ENCODE data around the gene PDXK. TPM values are rescaled to one million over a fixed set of nuclear protein-coding genes. Genes with fewer than 3 reads are reported as not detected.

The PDXK gene
- total RNA-seq, 4 donors from 2014 or later: 42.9 to 114 (median 82.0) TPM

DNA sequence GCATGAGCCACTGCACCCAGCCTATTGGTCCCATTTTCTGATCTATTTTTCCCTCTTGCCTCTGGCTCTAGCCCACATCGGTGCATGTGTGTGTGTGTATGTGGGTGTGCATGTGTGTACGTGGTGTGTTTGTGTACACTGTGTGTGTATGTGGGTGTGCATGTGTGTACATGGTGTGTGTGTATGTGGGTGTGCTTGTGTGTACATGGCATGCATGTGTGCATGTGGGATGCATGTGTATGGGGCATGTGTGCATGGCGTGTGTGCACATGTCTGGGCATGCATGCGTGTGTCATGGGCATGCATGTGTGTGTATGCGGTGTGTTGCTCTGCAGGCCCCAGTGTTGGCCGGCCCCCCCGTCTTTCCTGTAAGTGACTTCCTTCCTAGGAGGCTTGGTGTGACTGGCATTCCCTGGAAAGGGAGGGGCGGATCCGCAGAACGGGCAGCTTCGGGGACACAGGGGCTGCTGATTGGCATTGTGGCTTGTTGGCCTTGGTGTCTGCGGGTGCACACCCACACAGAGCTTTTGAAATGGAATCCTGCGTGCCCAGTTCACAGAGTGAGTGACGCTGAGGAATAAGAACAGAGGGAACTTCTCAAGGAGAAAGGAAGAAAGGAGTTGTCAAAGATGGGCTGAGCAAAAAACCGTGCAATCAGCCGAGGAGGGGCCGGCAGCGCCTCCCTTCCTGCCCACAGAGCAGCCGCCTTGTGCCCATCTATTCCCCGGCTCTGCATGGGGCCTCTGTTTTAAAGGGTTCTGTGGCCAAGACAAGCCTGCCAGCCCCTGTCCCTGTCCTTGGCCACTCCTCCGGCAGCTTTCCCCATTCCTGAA is 8.0 kb downstream of the PDXK start:
- H3K4me1 ChIP-seq: peaks cover 60 to 87% (median 64%) of the 10 kb centered on the region in 3 donors
- peaks cover 9 to 16% (median 10%) of the 10 kb centered on the region in 3 donors for H3K36me3 ChIP-seq
- H3K4me3 ChIP-seq: peak overlapping the region in 1 of 4 donors; percentile 22
- WGBS, 2 donors: 41 to 85% methylated on average over 4 to 18 of the region's 21 CpGs
- H3K9me3 ChIP-seq: no peaks in the 10 kb centered on the region
- DNase-seq: no peak
- H3K27me3 ChIP-seq: no peaks in the 10 kb centered on the region
- TF ChIP-seq, protein P1, sequence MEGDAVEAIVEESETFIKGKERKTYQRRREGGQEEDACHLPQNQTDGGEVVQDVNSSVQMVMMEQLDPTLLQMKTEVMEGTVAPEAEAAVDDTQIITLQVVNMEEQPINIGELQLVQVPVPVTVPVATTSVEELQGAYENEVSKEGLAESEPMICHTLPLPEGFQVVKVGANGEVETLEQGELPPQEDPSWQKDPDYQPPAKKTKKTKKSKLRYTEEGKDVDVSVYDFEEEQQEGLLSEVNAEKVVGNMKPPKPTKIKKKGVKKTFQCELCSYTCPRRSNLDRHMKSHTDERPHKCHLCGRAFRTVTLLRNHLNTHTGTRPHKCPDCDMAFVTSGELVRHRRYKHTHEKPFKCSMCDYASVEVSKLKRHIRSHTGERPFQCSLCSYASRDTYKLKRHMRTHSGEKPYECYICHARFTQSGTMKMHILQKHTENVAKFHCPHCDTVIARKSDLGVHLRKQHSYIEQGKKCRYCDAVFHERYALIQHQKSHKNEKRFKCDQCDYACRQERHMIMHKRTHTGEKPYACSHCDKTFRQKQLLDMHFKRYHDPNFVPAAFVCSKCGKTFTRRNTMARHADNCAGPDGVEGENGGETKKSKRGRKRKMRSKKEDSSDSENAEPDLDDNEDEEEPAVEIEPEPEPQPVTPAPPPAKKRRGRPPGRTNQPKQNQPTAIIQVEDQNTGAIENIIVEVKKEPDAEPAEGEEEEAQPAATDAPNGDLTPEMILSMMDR (IDR thresholded peaks at IDR 0.05): no peak
- TF ChIP-seq POLR2A (IDR thresholded peaks at IDR 0.05): no peak
- H3K27ac ChIP-seq: peak overlapping the region; percentile 65 to 90 (median 82)
- intact Hi-C loops (cut with DNase I): no loop called here

DNA sequence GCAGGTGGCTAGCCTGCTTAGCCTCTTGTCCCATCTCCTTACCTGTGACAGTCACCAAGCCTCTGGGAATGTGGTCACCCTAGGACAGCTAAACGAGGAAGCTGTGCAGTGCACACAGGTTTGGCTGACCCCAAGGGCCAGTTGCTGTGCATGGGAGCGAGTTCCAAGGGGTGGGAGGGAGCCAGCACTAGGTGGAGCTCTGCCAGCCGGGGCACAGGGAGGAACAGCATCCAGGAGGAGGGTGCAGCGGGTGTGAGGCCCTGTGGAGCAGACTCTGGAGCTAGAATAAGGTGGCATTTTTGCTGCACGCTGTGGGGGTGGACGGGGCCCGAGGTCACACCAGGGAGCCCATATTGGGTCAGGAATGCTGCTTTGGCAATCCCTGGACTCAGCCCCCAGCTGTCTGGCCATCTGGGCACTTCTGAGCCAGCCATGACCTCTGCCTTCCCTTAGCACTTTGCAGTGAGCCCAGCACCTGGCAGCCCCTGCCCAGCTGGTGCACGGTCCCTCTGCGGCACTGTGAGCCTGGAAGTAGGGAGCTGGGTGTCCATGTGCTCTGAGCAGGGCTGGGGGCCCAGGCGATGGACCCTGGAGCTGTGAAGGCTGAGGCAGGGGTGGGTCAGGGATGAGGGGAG is 8.7 kb downstream of the PDXK start:
- Histone ChIP-seq H3K36me3 (peaks cover 9 to 16% (median 10%) of the 10 kb centered on the region in 3 donors), H3K4me3 (peak overlapping the region in 2 of 4 donors; percentile 53 to 68), H3K4me1 (peaks cover 62 to 87% (median 62%) of the 10 kb centered on the region in 3 donors), H3K27ac (peak overlapping the region; percentile 63 to 90 (median 82)), H3K27me3 (no peaks in the 10 kb centered on the region), H3K9me3 (no peaks in the 10 kb centered on the region)
- intact Hi-C loops (cut with DNase I): no loop called here
- 72 to 73% methylated on average over 2 to 3 of the region's 10 CpGs for WGBS, 2 donors
- no peak for DNase-seq
- TF ChIP-seq, protein P1 (IDR thresholded peaks at IDR 0.05): no peak
- TF ChIP-seq POLR2A (IDR thresholded peaks at IDR 0.05): no peak

DNA sequence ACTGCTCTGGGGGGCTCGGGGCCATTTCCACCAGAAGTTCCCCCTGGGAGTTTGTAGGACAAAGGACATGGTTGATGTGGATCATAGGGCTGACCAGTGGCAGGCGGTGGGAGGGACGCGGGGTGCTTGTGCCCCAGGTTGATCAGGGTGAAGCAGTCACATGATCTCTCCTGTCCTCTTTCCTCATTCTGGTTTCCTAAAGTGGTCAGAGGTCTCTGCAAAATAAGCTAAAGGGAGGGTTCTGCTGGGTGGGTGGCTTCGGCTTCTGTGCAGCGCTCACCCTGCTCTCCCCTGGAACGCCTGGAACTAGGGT is 9.2 kb downstream of the PDXK start:
- H3K4me1 ChIP-seq: peaks cover 66 to 91% (median 67%) of the 10 kb centered on the region in 3 donors
- no peak for DNase-seq
- H3K27ac ChIP-seq: peak overlapping the region; percentile 63 to 90 (median 82)
- peaks cover 9 to 16% (median 10%) of the 10 kb centered on the region in 3 donors for H3K36me3 ChIP-seq
- TF ChIP-seq, protein P1 (IDR thresholded peaks at IDR 0.05): no peak
- no peak for TF ChIP-seq POLR2A (IDR thresholded peaks at IDR 0.05)
- intact Hi-C loops (cut with DNase I): no loop called here
- 30 to 36% methylated on average over 2 to 3 of the region's 7 CpGs for WGBS, 2 donors
- H3K27me3 ChIP-seq: no peaks in the 10 kb centered on the region
- H3K4me3 ChIP-seq: peak overlapping the region; percentile 22 to 68 (median 50)
- H3K9me3 ChIP-seq: no peaks in the 10 kb centered on the region

DNA sequence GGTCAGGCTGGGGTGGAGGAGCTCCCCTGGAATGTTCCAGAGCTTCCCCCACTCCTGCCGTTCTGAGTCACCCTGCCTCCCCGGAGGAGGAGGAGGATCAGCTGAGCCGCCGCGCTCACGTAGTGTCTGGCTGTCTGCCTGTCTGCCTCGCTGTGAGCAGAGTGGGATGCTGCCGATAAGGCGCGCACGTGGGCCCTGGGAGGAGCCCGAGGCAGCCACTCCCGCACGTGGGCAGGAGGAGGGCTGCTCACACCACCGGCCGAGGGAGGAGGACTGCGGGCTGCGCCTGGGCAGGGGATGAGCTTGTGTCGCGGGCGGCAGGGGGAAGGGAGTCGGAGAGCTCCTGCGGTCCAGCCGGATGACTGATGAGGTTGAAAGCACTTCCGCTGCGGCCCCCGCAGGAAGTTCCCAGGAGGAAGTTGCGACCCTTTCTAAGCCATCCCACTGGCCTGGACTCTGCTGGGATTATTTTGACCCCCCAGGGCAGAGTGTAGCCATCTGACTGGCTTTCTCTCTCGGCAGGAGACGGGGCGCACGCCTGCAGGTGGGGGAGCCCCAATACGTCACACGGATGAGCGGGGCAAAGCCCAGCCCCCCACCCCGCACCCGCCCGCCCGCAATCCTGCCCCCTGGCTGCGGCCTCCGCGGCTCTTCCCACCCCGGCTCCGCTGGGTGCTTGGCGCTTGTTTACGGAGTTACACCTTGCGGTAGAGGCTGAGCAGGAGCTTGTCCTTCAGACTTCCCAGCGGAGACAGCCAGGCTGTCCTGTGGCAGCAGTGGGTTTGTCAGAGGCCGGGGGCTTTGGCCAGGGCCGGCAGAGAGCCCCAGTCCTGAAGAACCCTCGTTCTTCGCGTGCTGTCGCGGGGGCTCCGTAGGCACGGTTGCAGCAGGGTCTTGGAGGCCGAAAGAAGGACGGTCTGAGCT is 9.8 kb downstream of the PDXK start:
- peak overlapping the region; percentile 22 to 68 (median 50) for H3K4me3 ChIP-seq
- peak overlapping the region; percentile 63 to 90 (median 82) for H3K27ac ChIP-seq
- WGBS, 2 donors: 1 to 2% methylated on average over 9 to 14 of the region's 59 CpGs
- peaks cover 72 to 98% (median 73%) of the 10 kb centered on the region in 3 donors for H3K4me1 ChIP-seq
- DNase-seq: peak; percentile 64
- no peaks in the 10 kb centered on the region for H3K27me3 ChIP-seq
- peaks cover 5 to 9% (median 7%) of the 10 kb centered on the region in 3 donors for H3K36me3 ChIP-seq
- no peaks in the 10 kb centered on the region for H3K9me3 ChIP-seq
- peak in 2 of 4 donors; percentile 44 to 62 for TF ChIP-seq POLR2A (IDR thresholded peaks at IDR 0.05)
- TF ChIP-seq, protein P1 (IDR thresholded peaks at IDR 0.05): peak in 1 of 6 experiments; percentile 33
- intact Hi-C loops (cut with DNase I): no loop called here
